K562 (cell line): Measurements from ENCODE around the gene RBBP4. TPM values are rescaled to one million over a fixed set of nuclear protein-coding genes. Genes with fewer than 3 reads are reported as not detected.

ENCODE experiments used
- BHLHE40 ChIP-seq: IDR thresholded peaks from 2 replicates; pipeline ENCODE4 v1.6.1; 2011; ENCODE audit warnings: low read length, improper control_type of control experiment
- BRF2 ChIP-seq: IDR thresholded peaks from 3 replicates; pipeline ENCODE4 v1.6.1; 2011; ENCODE audit warnings: borderline replicate concordance, mild to moderate bottlenecking; ENCODE audit not compliant: insufficient read length, insufficient read depth
- MEF2D ChIP-seq: conservative IDR thresholded peaks from 2 replicates; pipeline ENCODE4 v1.6.1; 2016; ENCODE audit warnings: low read depth, missing genetic modification characterization, missing compliant biosample characterization
- NFXL1 ChIP-seq: fragments of 450-650 bp; formaldehyde crosslinking; IDR thresholded peaks from 2 replicates; pipeline ENCODE4 v1.4.0; 2021; ENCODE audit warnings: mild to moderate bottlenecking
- PHB2 ChIP-seq: fragments of 450-650 bp; IDR thresholded peaks from 2 replicates; pipeline ENCODE4 v1.6.1; 2017; ENCODE audit warnings: low read depth
- SMAD4 ChIP-seq: fragments of 250-450 bp; sonication (Bioruptor Pico); conservative IDR thresholded peaks from 2 replicates; pipeline ENCODE4 v1.8.0; 2021; ENCODE audit warnings: inconsistent platforms, mild to moderate bottlenecking, moderate library complexity
- ZKSCAN3 ChIP-seq: fragments of 250-450 bp; sonication (Bioruptor Pico); IDR thresholded peaks from 2 replicates; pipeline ENCODE4 v1.4.0; 2020
- ZNF592 ChIP-seq: fragments of 450-650 bp; IDR thresholded peaks from 2 replicates; pipeline ENCODE4 v1.6.1; 2017; ENCODE audit warnings: antibody characterized with exemption, mild to moderate bottlenecking
- ZNF76 ChIP-seq: fragments of 250-450 bp; sonication (Bioruptor Pico); IDR thresholded peaks from 2 replicates; pipeline ENCODE4 v1.4.0; 2020; ENCODE audit warnings: mild to moderate bottlenecking, moderate library complexity, borderline replicate concordance
- polyA plus RNA-seq, 8 experiments: library from polyadenylated mRNA; depleted of rRNA in 4 of 8; stranded (reverse) in 5 of 8; unstranded in 3 of 8; fragments of >200 nt; fragmentation: Nextera tagmentation in 2 of 8; fragmentation: Illumina TruSeq in 1 of 8; extraction: Ambion mirVana in 2 of 8; extraction: Trizol in 1 of 8; gene quantifications; 2 replicates each; pipeline versions ENCODE4 v1.2.1 to v1.2.3, GENCODE V29; 2011 to 2014; ENCODE audit warnings: inconsistent platforms in 1 of 8, missing spikeins in 1 of 8
- total RNA-seq, 7 experiments: library from RNA; depleted of rRNA in 6 of 7; stranded (reverse); fragments of >200 nt in 6 of 7; fragmentation: Illumina TruSeq in 2 of 7; extraction: Trizol in 2 of 7; gene quantifications; 2 replicates each; pipeline versions ENCODE4 v1.2.1 to v1.2.3, GENCODE V29; 2011 to 2021; ENCODE audit warnings: low replicate concordance in 1 of 7
- TF ChIP-seq, protein P1 (sequence below): fragments of 450-650 bp; formaldehyde crosslinking; IDR thresholded peaks from 2 replicates; pipeline ENCODE4 v1.4.0; 2020; ENCODE audit warnings: mild to moderate bottlenecking, moderate library complexity
- TF ChIP-seq, protein P2 (sequence below): fragments of 250-450 bp; sonication (Bioruptor Pico); IDR thresholded peaks from 2 replicates; pipeline ENCODE4 v1.4.0; 2020; ENCODE audit warnings: mild to moderate bottlenecking, moderate library complexity, borderline replicate concordance
- TF ChIP-seq, protein P3 (sequence below): fragments of 250-450 bp; sonication (Bioruptor Pico); IDR thresholded peaks from 2 replicates; pipeline ENCODE4 v1.5.0; 2022; ENCODE audit warnings: mild to moderate bottlenecking
- TF ChIP-seq, protein P4 (sequence below): fragments of 450-650 bp; formaldehyde crosslinking; IDR thresholded peaks from 2 replicates; pipeline ENCODE4 v1.4.0; 2020; ENCODE audit warnings: mild to moderate bottlenecking, moderate library complexity

The RBBP4 gene
- total and polyA plus RNA-seq, 9 of the 15 experiments (the other 6 are each of a cell fraction or from before 2014, with no cell fraction given) = 185 to 409 (median 259) TPM

DNA sequence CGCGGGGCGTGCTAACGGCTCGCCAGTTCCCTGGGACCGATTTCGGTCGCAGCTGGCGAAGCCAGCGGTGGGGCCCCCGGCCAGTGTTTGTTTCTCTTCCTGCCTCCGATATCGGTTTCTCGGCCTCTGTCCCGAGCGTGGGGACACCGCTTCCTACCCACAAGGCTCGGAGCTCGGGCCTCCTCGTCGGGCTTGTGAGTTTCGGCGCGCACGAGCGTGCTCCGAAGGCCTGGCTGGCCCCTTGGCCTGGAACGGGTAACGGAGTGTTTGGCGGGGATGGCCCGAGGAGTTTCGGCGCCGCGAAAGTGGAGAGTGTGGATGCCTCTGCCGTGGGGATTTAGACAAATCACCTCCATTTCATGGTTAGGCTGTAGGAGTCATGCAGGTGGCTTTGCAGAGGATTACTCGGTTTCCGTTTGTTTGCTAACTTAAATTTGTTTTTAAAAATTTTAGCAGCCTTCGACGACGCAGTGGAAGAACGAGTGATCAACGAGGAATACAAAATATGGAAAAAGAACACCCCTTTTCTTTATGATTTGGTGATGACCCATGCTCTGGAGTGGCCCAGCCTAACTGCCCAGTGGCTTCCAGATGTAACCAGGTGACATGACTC, 559 bp downstream of the RBBP4 start (continued):
- TF ChIP-seq ZNF76 = 0 out of 2 replicates have a peak, but pooled peaks have one; percentile 76
- peak; percentile 73 for TF ChIP-seq ZNF592
- TF ChIP-seq NFXL1 (CRISPR knock-in tag) = 0 out of 2 replicates have a peak, but pooled peaks have one; percentile 59
- peak; percentile 20 for TF ChIP-seq SMAD4
- TF ChIP-seq ZKSCAN3 (CRISPR knock-in tag) = no peak
- TF ChIP-seq PHB2 = no peak
- TF ChIP-seq MEF2D (tag) = no peak
- TF ChIP-seq BRF2 = no peak
- TF ChIP-seq, protein P1, sequence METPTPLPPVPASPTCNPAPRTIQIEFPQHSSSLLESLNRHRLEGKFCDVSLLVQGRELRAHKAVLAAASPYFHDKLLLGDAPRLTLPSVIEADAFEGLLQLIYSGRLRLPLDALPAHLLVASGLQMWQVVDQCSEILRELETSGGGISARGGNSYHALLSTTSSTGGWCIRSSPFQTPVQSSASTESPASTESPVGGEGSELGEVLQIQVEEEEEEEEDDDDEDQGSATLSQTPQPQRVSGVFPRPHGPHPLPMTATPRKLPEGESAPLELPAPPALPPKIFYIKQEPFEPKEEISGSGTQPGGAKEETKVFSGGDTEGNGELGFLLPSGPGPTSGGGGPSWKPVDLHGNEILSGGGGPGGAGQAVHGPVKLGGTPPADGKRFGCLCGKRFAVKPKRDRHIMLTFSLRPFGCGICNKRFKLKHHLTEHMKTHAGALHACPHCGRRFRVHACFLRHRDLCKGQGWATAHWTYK (CRISPR knock-in tag) = 0 out of 2 replicates have a peak, but pooled peaks have one; percentile 87
- TF ChIP-seq, protein P2, sequence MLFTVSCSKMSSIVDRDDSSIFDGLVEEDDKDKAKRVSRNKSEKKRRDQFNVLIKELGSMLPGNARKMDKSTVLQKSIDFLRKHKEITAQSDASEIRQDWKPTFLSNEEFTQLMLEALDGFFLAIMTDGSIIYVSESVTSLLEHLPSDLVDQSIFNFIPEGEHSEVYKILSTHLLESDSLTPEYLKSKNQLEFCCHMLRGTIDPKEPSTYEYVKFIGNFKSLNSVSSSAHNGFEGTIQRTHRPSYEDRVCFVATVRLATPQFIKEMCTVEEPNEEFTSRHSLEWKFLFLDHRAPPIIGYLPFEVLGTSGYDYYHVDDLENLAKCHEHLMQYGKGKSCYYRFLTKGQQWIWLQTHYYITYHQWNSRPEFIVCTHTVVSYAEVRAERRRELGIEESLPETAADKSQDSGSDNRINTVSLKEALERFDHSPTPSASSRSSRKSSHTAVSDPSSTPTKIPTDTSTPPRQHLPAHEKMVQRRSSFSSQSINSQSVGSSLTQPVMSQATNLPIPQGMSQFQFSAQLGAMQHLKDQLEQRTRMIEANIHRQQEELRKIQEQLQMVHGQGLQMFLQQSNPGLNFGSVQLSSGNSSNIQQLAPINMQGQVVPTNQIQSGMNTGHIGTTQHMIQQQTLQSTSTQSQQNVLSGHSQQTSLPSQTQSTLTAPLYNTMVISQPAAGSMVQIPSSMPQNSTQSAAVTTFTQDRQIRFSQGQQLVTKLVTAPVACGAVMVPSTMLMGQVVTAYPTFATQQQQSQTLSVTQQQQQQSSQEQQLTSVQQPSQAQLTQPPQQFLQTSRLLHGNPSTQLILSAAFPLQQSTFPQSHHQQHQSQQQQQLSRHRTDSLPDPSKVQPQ = 0 out of 2 replicates have a peak, but pooled peaks have one; percentile 25
- TF ChIP-seq BHLHE40 = 0 out of 2 replicates have a peak, but pooled peaks have one; percentile 13
- TF ChIP-seq, protein P3, sequence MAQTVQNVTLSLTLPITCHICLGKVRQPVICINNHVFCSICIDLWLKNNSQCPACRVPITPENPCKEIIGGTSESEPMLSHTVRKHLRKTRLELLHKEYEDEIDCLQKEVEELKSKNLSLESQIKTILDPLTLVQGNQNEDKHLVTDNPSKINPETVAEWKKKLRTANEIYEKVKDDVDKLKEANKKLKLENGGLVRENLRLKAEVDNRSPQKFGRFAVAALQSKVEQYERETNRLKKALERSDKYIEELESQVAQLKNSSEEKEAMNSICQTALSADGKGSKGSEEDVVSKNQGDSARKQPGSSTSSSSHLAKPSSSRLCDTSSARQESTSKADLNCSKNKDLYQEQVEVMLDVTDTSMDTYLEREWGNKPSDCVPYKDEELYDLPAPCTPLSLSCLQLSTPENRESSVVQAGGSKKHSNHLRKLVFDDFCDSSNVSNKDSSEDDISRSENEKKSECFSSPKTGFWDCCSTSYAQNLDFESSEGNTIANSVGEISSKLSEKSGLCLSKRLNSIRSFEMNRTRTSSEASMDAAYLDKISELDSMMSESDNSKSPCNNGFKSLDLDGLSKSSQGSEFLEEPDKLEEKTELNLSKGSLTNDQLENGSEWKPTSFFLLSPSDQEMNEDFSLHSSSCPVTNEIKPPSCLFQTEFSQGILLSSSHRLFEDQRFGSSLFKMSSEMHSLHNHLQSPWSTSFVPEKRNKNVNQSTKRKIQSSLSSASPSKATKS (CRISPR knock-in tag) = no peak
- TF ChIP-seq, protein P4, sequence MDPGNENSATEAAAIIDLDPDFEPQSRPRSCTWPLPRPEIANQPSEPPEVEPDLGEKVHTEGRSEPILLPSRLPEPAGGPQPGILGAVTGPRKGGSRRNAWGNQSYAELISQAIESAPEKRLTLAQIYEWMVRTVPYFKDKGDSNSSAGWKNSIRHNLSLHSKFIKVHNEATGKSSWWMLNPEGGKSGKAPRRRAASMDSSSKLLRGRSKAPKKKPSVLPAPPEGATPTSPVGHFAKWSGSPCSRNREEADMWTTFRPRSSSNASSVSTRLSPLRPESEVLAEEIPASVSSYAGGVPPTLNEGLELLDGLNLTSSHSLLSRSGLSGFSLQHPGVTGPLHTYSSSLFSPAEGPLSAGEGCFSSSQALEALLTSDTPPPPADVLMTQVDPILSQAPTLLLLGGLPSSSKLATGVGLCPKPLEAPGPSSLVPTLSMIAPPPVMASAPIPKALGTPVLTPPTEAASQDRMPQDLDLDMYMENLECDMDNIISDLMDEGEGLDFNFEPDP (CRISPR knock-in tag) = peak; percentile 88; the same call in 1 of the 2 replicates
